ENCODE data around the gene AGPAT4. TPM values are rescaled to one million over a fixed set of nuclear protein-coding genes. Genes with fewer than 3 reads are reported as not detected.

The AGPAT4 gene
- total RNA-seq, 1 experiment from 2014 or later, result 15.5 TPM

DNA sequence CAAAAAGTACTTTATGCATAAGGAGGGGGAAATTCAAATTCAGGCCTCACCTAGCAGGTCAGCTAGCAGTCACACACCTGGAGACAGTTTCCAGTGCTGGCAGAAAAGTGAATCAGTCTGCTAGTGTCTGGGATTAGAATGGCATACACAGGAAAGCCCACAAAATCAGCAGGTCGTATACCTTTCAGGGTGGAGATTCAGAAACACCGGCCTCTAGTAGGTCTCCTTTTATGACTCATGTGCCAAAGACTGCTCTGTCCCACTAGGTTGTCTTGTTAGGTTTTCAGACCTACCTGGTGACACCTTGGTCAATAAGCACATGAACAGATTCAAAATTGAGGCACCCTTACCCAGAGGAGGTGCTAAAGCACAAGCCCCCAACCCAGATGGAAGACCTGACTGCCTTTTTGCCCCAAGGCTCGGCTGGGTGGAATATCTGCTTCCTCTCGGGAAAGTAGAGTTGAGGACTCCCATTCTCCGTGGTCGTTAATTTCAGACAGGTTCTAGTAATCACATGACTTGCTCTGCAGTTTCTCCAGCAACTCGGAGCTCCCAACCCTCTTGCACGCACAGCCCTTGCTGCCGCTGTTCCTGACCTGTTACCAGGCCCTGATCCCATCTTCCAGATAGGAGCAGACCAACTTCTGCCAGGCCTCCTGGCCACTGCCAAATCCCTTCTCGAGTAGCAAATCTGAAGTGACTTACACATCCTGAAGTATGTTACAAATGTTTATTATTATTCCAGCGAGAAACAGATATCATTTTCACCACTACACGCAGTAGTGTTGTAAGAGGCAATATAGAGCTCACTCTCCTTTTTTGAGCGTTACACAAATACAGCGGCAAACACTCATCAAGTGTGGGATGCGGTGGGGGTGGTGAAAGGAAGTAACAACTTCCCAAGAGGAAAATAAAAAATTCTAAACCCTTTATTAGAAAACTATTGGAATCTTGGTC, 46.6 kb downstream of the AGPAT4 start:
- H3K79me2 ChIP-seq (ENCODE audit: insufficient read depth, low read length), result no peaks in the 10 kb centered on the region
- no peaks in the 10 kb centered on the region for H3K36me3 ChIP-seq (ENCODE audit: control insufficient read depth in 1 of 2, insufficient read depth in 2 of 2, low read length in 2 of 2)
- RAD21 ChIA-PET (ENCODE audit: low non-redundant PET in 1 of 2, low total read pairs in 2 of 2, uncharacterized antibody in 2 of 2, unreplicated experiment in 2 of 2), result no interaction called here
- no peaks in the 10 kb centered on the region for H4K20me1 ChIP-seq (ENCODE audit: insufficient read depth)
- no peaks in the 10 kb centered on the region for H3K27me3 ChIP-seq (ENCODE audit: insufficient read depth, low read length)
- DNase-seq (ENCODE audit: low read depth, low spot score) (no peak), ATAC-seq (0 out of 2 replicates have a peak, but pooled peaks have one; percentile 9)
- no peak overlapping the region for H3K27ac ChIP-seq (ENCODE audit: low read depth, low read length)
- intact Hi-C loops (cut with micrococcal nuclease), result loop anchor here (5.0 kb wide), 1 partner anchor 90 kb away; no protein-coding TSS in a partner anchor
- no peaks in the 10 kb centered on the region for H3K9me2 ChIP-seq (ENCODE audit: insufficient read depth)
- peak overlapping the region; percentile 18; the same call in 1 of the 2 replicates for H3K9ac ChIP-seq (ENCODE audit: low read length)
- H3K4me2 ChIP-seq (ENCODE audit: low read length), result peak overlapping the region; percentile 41
- POLR2A ChIA-PET, result no interaction called here
- peaks cover 2 to 62% of the 10 kb centered on the region in 2 experiments for H3K4me1 ChIP-seq (ENCODE audit: control insufficient read depth in 1 of 2, insufficient read depth in 2 of 2, low read length in 2 of 2)
- CTCF ChIA-PET, result no interaction called here
- H2AFZ ChIP-seq (ENCODE audit: low read depth, low read length, poor library complexity, severe bottlenecking), result no peak overlapping the region
- no peak overlapping the region for H3K4me3 ChIP-seq (replicated peaks in 1 of 2; ENCODE audit: low read depth in 1 of 2, low read length in 2 of 2)
- BruUV-seq (replicated peaks), result no TSS peak
- H3K9me3 ChIP-seq (ENCODE audit: control insufficient read depth in 1 of 2, insufficient read depth in 1 of 2, low read depth in 1 of 2, low read length in 2 of 2), result no peaks in the 10 kb centered on the region
- TF ChIP-seq, protein P1, sequence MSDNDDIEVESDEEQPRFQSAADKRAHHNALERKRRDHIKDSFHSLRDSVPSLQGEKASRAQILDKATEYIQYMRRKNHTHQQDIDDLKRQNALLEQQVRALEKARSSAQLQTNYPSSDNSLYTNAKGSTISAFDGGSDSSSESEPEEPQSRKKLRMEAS (IDR thresholded peaks at IDR 0.05), result no peak
- peak; percentile 28; the same call in 1 of the 2 replicates for TF ChIP-seq FOSL1 (IDR thresholded peaks at IDR 0.05; ENCODE audit: low read depth)
- TF ChIP-seq JUND (IDR thresholded peaks at IDR 0.05), result no peak

DNA sequence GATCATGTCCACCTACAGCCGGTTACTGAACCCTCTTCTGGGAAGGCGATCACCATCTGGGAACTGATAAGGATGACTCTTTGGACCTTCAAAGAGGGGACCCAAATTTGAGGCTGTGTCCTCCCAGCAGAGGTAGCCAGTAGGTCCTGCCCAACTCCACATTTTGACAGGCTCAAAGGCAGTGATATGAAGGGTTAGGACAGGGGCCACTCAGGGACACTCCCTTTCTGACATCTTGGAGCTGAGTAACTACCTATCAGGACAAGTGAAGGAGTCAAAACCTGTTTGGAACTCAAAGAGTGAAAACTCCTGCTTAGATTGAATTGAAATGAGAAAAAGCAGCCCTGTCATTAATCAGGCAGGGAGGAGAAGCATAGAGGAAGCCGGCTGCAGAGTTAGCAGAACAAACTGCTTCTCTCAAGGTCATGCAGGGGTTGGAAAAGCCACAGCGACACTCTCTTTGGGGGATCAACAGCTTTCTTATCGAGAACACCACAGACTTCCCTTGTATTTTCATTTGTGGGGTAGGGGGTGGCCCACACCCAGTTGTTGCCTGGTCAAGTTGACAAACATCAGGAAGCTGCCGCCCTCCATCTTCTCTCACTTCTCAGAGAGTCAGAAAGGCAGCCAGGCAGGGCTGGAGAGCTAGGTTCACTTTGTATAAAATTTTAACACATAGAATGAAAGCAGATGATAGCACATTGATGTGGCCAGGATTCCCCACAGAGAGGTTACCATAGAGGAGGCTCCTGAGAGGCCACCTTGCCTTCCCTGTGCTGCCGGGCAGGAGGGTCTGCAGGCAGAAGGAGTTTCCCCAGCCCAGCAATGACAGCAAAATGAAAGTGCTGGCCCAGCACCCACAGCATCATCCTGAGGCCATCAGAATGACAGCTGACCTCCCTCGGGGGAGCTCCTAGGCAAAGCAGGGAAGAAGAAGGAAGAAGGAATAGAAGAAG, 47.6 kb downstream of the AGPAT4 start:
- no TSS peak for BruUV-seq (replicated peaks)
- DNase-seq (ENCODE audit: low read depth, low spot score) (no peak), ATAC-seq (0 out of 2 replicates have a peak, but pooled peaks have one; percentile 6)
- Histone ChIP-seq H3K36me3 (ENCODE audit: control insufficient read depth in 1 of 2, insufficient read depth in 2 of 2, low read length in 2 of 2) (no peaks in the 10 kb centered on the region), H3K4me2 (ENCODE audit: low read length) (peak overlapping the region; percentile 41), H3K9me3 (ENCODE audit: control insufficient read depth in 1 of 2, insufficient read depth in 1 of 2, low read depth in 1 of 2, low read length in 2 of 2) (no peaks in the 10 kb centered on the region), H4K20me1 (ENCODE audit: insufficient read depth) (no peaks in the 10 kb centered on the region), H3K27ac (ENCODE audit: low read depth, low read length) (no peak overlapping the region), H3K4me1 (ENCODE audit: control insufficient read depth in 1 of 2, insufficient read depth in 2 of 2, low read length in 2 of 2) (peaks cover 2 to 62% of the 10 kb centered on the region in 2 experiments), H3K4me3 (replicated peaks in 1 of 2; ENCODE audit: low read depth in 1 of 2, low read length in 2 of 2) (no peak overlapping the region), H3K9me2 (ENCODE audit: insufficient read depth) (no peaks in the 10 kb centered on the region), H3K27me3 (ENCODE audit: insufficient read depth, low read length) (no peaks in the 10 kb centered on the region), H3K79me2 (ENCODE audit: insufficient read depth, low read length) (no peaks in the 10 kb centered on the region), H3K9ac (ENCODE audit: low read length) (peak overlapping the region; percentile 18), H2AFZ (ENCODE audit: low read depth, low read length, poor library complexity, severe bottlenecking) (no peak overlapping the region)
- ChIA-PET CTCF (no interaction called here), RAD21 (ENCODE audit: low non-redundant PET in 1 of 2, low total read pairs in 2 of 2, uncharacterized antibody in 2 of 2, unreplicated experiment in 2 of 2) (no interaction called here), POLR2A (no interaction called here)
- intact Hi-C loops (cut with micrococcal nuclease), result loop anchor here (5.0 kb wide), 1 partner anchor 91 kb away; no protein-coding TSS in a partner anchor
- TF ChIP-seq POLR2A (IDR thresholded peaks at IDR 0.05; ENCODE audit: borderline replicate concordance, extremely low read depth, insufficient read depth, insufficient read length) (no peak), ELF1 (IDR thresholded peaks at IDR 0.05; ENCODE audit: borderline replicate concordance, low read depth) (no peak), EGR1 (IDR thresholded peaks at IDR 0.05; ENCODE audit: low read depth) (no peak), ZNF274 (IDR thresholded peaks at IDR 0.05; ENCODE audit: low read depth, low read length) (no peak), FOSL1 (IDR thresholded peaks at IDR 0.05; ENCODE audit: low read depth) (no peak)
- TF ChIP-seq, protein P2, sequence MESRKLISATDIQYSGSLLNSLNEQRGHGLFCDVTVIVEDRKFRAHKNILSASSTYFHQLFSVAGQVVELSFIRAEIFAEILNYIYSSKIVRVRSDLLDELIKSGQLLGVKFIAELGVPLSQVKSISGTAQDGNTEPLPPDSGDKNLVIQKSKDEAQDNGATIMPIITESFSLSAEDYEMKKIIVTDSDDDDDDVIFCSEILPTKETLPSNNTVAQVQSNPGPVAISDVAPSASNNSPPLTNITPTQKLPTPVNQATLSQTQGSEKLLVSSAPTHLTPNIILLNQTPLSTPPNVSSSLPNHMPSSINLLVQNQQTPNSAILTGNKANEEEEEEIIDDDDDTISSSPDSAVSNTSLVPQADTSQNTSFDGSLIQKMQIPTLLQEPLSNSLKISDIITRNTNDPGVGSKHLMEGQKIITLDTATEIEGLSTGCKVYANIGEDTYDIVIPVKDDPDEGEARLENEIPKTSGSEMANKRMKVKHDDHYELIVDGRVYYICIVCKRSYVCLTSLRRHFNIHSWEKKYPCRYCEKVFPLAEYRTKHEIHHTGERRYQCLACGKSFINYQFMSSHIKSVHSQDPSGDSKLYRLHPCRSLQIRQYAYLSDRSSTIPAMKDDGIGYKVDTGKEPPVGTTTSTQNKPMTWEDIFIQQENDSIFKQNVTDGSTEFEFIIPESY (IDR thresholded peaks at IDR 0.05; ENCODE audit: extremely low read depth, insufficient replicate concordance, low read length), result no peak
- TF ChIP-seq, protein P3, sequence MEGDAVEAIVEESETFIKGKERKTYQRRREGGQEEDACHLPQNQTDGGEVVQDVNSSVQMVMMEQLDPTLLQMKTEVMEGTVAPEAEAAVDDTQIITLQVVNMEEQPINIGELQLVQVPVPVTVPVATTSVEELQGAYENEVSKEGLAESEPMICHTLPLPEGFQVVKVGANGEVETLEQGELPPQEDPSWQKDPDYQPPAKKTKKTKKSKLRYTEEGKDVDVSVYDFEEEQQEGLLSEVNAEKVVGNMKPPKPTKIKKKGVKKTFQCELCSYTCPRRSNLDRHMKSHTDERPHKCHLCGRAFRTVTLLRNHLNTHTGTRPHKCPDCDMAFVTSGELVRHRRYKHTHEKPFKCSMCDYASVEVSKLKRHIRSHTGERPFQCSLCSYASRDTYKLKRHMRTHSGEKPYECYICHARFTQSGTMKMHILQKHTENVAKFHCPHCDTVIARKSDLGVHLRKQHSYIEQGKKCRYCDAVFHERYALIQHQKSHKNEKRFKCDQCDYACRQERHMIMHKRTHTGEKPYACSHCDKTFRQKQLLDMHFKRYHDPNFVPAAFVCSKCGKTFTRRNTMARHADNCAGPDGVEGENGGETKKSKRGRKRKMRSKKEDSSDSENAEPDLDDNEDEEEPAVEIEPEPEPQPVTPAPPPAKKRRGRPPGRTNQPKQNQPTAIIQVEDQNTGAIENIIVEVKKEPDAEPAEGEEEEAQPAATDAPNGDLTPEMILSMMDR (IDR thresholded peaks at IDR 0.05 in 2 of 3, conservative IDR thresholded peaks at IDR 0.05 in 1 of 3; ENCODE audit: borderline replicate concordance in 1 of 3, insufficient read depth in 1 of 3, low read depth in 2 of 3, low read length in 2 of 3), result no peak

Measured in HCT116 (cell line).